SK-MEL-5 (cell line): Measurements from ENCODE around the gene CD59. TPM values are rescaled to one million over a fixed set of nuclear protein-coding genes. Genes with fewer than 3 reads are reported as not detected.
"Not testable (repeated sequence)": the region's sequence is repeated elsewhere in the genome, so short reads cannot be mapped to it uniquely, and the experiment has no call there.

ENCODE experiments used
- DNase-seq: peaks from one replicate; pipeline ENCODE4 v3.0.0-alpha.2; 2016; ENCODE audit warnings: low read depth, low spot score
- in situ Hi-C: cut with HindIII; loops from 2 replicates; pipeline ENCODE4 v1.10.0; 2016; ENCODE audit warnings: low sequenced_read_pairs, high pct_unique_total_duplicates, low pct_unique_long_range_greater_than_20kb
- total RNA-seq: library from RNA; depleted of rRNA; stranded (reverse); fragments of >200 nt; shearing (Covaris generic); gene quantifications from 2 replicates; pipeline ENCODE4 v1.2.3, GENCODE V29; 2014

The CD59 gene
- total RNA-seq, 1 experiment from 2014 or later: 634 TPM

GRCh38 chr11:33753304-33753967, 17.2 kb upstream of the CD59 start:
- in situ Hi-C loops: no loop called here
- no peak for DNase-seq

DNA sequence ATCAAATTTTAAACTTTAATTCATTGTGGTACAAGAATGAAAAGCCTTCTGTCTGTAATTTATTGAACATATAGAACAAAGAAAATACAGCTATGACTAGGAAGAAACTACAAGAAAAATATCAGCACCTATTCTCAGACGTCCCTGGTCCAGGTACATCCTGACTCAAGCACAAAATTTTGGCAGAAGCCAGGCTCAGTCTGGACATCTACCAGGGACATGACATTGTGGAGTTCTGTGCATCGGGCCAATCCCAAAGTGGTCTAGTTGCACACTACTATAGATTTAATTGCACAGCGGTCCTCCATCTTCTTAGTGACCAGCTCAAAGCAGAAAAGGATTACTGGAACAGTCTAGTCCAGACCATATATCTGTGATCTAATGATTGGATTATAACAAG, 15.7 kb upstream of the CD59 start:
- no peak for DNase-seq
- in situ Hi-C loops: no loop called here

DNA sequence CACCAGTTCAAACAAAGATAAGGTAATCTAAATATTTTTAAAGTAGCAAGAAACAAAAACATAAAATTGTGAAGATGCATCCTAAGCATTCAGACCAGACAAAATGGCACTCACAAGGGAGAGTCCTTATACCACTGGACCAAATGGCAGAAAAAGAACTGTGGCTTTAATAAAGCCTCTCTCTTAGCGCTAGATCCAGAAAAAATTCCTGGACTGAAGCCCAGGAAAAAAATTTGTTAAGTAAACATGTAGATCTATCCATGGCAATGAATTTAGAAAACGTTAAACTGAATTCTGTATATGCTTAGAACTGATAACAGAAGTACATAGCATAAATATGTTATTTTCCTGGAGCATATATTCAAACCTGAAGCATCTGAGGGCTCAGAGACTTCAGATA, 11.8 kb upstream of the CD59 start:
- in situ Hi-C loops: no loop called here
- DNase-seq: no peak

- no peak for DNase-seq
- in situ Hi-C loops: no loop called here
These were observed 7.1 kb upstream of the CD59 start for GRCh38 chr11:33743291-33743690.

DNA sequence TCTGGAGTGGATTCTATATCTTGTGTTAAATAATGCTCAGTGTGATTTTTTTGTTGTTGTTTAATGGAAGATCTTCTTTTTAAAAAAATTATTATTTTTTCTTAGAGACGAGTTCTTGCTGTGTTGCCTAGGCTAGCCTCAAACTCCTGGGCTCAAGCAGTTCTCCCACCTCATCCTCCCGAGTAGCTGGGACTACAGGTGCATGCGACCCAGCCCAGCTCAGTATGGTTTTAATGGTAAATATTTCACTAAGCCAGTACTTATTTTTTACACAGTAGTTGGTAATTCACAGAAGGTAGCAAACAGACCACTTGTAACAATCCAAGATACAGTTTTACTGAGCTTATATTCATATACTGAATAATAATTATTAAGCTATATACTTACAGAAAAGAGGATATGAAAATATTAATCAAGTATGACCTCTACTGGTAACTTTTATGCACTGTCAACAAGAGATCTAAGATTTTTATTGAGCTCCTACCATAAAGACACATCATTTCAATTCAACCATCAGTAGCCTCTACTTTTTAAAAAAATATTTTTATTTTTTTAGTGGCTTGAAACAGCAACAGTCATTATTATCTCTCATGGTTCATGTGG, 6.1 kb upstream of the CD59 start:
- peak; percentile 57 for DNase-seq
- in situ Hi-C loops: no loop called here

DNA sequence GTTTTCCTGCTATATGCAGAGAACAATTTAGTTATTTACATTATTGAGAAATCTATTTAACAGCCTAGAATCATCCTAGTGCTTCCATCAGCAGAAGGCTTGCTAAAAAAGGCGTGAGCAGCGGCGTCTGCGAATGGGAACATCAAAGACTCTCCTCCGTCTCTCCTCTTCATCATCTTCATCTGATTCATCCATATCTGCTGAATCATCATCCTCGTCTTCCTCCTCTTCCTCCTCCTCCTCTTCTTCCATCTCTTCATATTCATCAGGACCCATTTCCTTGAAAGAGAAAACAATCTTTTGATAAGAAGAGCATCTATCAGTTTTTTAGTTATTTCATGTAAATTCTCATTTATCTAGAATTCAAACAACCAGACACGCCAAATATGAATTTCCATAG, 5.6 kb upstream of the CD59 start:
- in situ Hi-C loops: no loop called here
- no peak for DNase-seq

- DNase-seq: no peak
- in situ Hi-C loops: no loop called here
These were observed 1.2 kb upstream of the CD59 start for GRCh38 chr11:33737362-33737821.

GRCh38 chr11:33735271-33736147, 714 bp downstream of the CD59 start:
- DNase-seq: no peak
- in situ Hi-C loops: no loop called here

GRCh38 chr11:33734441-33735270, 1.6 kb downstream of the CD59 start:
- in situ Hi-C loops: no loop called here
- no peak for DNase-seq

DNA sequence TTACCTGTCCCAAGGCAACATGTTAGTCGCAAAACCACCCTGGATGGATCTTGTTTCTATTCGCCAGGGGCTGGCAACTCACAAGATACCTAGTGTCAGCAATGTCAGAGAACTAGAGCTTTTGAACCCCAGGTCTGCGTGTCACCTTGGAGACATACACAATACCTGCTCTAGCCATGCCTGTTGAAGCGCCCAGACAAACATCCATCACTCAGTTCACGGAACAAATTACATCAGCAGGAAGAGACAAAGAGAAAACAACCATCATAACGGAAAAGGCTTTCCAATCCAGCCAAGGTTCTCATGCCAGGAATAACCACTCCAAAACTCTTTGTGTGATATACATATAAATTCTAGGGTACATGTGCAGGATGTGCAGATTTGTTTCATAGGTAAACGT, 2.2 kb downstream of the CD59 start:
- in situ Hi-C loops: no loop called here
- DNase-seq: no peak

- in situ Hi-C loops: no loop called here
- no peak for DNase-seq
These were observed 4.3 kb downstream of the CD59 start for GRCh38 chr11:33731723-33732531.

DNA sequence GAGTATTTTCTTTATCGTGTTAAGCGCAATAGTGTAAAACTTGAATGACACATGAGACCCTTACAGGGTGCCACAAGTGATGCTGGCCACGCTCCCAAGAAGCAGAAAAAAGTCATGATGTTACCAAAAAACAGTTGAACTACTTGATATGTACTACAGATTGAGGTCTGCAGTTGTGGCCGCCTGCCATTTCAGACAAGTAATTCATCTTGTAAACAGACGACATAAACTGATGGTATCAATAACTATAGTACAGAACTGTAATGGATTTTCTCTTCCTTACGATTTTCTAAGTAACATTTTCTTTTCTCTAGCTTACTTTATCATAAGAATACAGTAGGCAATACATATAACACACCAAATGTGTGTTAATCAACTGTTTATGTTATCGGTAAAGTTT, 5.5 kb downstream of the CD59 start:
- in situ Hi-C loops: no loop called here
- no peak for DNase-seq

DNA sequence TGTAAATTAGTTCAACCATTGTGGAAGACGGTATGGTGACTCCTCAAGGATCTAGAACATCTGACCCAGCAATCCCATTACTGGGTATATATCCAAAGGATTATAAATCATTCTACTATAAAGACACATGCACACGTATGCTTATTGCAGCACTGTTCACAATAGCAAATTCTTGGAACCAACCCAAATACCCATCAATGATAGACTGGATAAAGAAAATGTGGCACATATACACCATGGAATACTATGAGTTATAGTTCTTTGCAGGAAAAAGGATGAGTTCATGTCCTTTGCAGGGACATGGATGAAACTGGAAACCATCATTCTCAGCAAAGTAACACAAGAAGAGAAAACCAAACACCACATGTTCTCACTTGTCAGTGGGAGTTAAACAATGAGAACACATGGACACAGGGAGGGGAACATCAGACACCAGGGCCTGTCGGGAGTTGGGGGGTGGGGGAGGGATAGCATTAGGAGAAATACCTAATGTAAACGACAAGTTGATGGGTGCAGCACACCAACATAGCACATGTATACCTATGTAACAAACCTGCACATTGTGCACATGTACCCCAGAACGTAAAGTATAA, 7.1 kb downstream of the CD59 start:
- DNase-seq: not testable (repeated sequence)

DNA sequence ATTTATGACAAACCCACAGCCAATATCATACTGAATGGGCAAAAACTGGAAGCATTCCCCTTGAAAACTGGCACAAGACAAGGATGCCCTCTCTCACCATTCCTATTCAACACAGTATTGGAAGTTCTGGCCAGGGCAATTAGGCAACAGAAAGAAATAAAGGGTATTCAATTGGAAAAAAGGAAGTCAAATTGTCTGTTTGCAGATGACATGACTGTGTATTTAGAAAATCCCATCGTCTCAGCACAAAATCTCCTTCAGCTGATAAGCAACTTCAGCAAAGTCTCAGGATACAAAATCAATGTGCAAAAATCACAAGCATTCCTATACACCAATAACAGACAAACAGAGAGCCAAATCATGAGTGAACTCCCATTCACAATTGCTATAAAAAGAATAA, 8.7 kb downstream of the CD59 start:
- DNase-seq, in situ Hi-C loops: not testable (repeated sequence)

More for the DNA sequence above, 7.1 kb downstream of the CD59 start:
- in situ Hi-C loops: not testable (repeated sequence)

- in situ Hi-C loops: no loop called here
- DNase-seq: no peak
These were observed 10.7 kb downstream of the CD59 start for GRCh38 chr11:33725496-33725895.

DNA sequence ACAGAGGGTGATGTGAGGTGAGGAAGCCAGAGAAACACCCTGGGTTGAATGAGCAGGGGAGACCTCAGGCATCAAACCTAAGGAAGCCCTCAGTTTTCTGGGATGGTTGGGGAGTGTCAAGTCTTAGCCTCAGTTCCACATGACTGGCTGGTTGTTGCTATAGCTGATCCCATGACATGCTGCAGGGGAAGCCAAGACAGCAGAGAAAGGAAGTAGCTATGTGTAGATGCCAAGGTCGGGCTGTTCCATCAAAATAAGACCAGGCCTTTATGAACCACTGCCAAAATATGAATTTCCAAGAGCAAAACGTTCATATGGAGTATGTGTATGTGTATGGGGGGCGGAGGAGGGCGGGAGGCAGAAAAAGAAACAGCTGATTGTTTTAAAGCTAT, 11.6 kb downstream of the CD59 start:
- peak; percentile 90 for DNase-seq
- in situ Hi-C loops: no loop called here
